K562 (cell line): ENCODE data around the gene CSTB. TPM values are rescaled to one million over a fixed set of nuclear protein-coding genes. Genes with fewer than 3 reads are reported as not detected.

Experiments used
- C11orf30 ChIP-seq: fragments of 450-650 bp; IDR thresholded peaks from 2 replicates; pipeline ENCODE4 v1.6.1; 2016; ENCODE audit warnings: low read depth, mild to moderate bottlenecking
- CTBP1 ChIP-seq: fragments of 450-650 bp; IDR thresholded peaks from 2 replicates; pipeline ENCODE4 v1.6.1; 2016; ENCODE audit warnings: borderline replicate concordance
- EWSR1 ChIP-seq: fragments of 450-650 bp; IDR thresholded peaks from 2 replicates; pipeline ENCODE4 v1.6.1; 2018; ENCODE audit warnings: borderline replicate concordance, mild to moderate bottlenecking, low read depth, moderate library complexity; ENCODE audit not compliant: partially characterized antibody
- FOXK1 ChIP-seq: sonication (generic); formaldehyde crosslinking; IDR thresholded peaks from 2 replicates; pipeline ENCODE4 v1.8.0; 2022; ENCODE audit warnings: missing genetic modification reagents, mild to moderate bottlenecking, borderline replicate concordance
- GTF2A2 ChIP-seq: IDR thresholded peaks from 2 replicates; pipeline ENCODE4 v1.6.1; 2016; ENCODE audit warnings: mild to moderate bottlenecking, missing genetic modification characterization, missing compliant biosample characterization
- HDAC8 ChIP-seq: fragments of 450-650 bp; IDR thresholded peaks from 2 replicates; pipeline ENCODE4 v1.6.1; 2016; ENCODE audit warnings: mild to moderate bottlenecking, missing genetic modification characterization, moderate library complexity, missing compliant biosample characterization
- MBD2 ChIP-seq: sonication (generic); IDR thresholded peaks from 2 replicates; pipeline ENCODE4 v1.6.1; 2016; ENCODE audit warnings: low read depth, borderline replicate concordance
- NONO ChIP-seq, 2 experiments: fragments of 200-400 bp in 1 of 2; fragments of 450-650 bp in 1 of 2; formaldehyde crosslinking in 1 of 2; IDR thresholded peaks; 2 replicates each; pipeline ENCODE4 v1.6.1; 2017; ENCODE audit warnings: low read depth in 2 of 2, mild to moderate bottlenecking in 2 of 2, moderate library complexity in 2 of 2, low read length in 1 of 2
- PML ChIP-seq: IDR thresholded peaks from 2 replicates; pipeline ENCODE4 v1.6.1; 2012; ENCODE audit warnings: low read length, inconsistent platforms
- POLR2AphosphoS5 ChIP-seq: IDR thresholded peaks from 2 replicates; pipeline ENCODE4 v1.6.1; 2011; ENCODE audit warnings: mild to moderate bottlenecking, low read depth, low read length, moderate library complexity; ENCODE audit not compliant: control insufficient read depth, insufficient read depth
- RNF2 ChIP-seq: sonication (generic); IDR thresholded peaks from 2 replicates; pipeline ENCODE4 v1.6.1; 2016
- TAF15 ChIP-seq: fragments of 200-400 bp; formaldehyde crosslinking; IDR thresholded peaks from 2 replicates; pipeline ENCODE4 v1.6.1; 2017; ENCODE audit warnings: mild to moderate bottlenecking, low read depth, low read length, moderate library complexity
- ZFPM2 ChIP-seq: fragments of 250-450 bp; sonication (Bioruptor Pico); IDR thresholded peaks from 2 replicates; pipeline ENCODE4 v1.5.1; 2022; ENCODE audit warnings: mild to moderate bottlenecking
- ZNF274 ChIP-seq: IDR thresholded peaks from 2 replicates; pipeline ENCODE4 v1.6.1; 2011; ENCODE audit warnings: low read depth, mild to moderate bottlenecking, low read length, moderate library complexity, borderline replicate concordance
- ZNF57 ChIP-seq: fragments of 450-650 bp; formaldehyde crosslinking; IDR thresholded peaks from 2 replicates; pipeline ENCODE4 v1.4.0; 2020; ENCODE audit warnings: mild to moderate bottlenecking, moderate library complexity
- polyA plus RNA-seq, 8 experiments: library from polyadenylated mRNA; depleted of rRNA in 4 of 8; stranded (reverse) in 5 of 8; unstranded in 3 of 8; fragments of >200 nt; fragmentation: Nextera tagmentation in 2 of 8; fragmentation: Illumina TruSeq in 1 of 8; extraction: Ambion mirVana in 2 of 8; extraction: Trizol in 1 of 8; gene quantifications; 2 replicates each; pipeline versions ENCODE4 v1.2.1 to v1.2.3, GENCODE V29; 2011 to 2014; ENCODE audit warnings: inconsistent platforms in 1 of 8, missing spikeins in 1 of 8
- total RNA-seq, 7 experiments: library from RNA; depleted of rRNA in 6 of 7; stranded (reverse); fragments of >200 nt in 6 of 7; fragmentation: Illumina TruSeq in 2 of 7; extraction: Trizol in 2 of 7; gene quantifications; 2 replicates each; pipeline versions ENCODE4 v1.2.1 to v1.2.3, GENCODE V29; 2011 to 2021; ENCODE audit warnings: low replicate concordance in 1 of 7
- TF ChIP-seq, protein P1 (sequence below): fragments of 250-450 bp; sonication (Bioruptor Pico); IDR thresholded peaks from 2 replicates; pipeline ENCODE4 v1.4.0; 2020
- TF ChIP-seq, protein P2 (sequence below), 2 experiments: fragments of 450-650 bp; conservative IDR thresholded peaks; 2 replicates each; pipeline ENCODE4 v1.6.1; 2017; ENCODE audit warnings: mild to moderate bottlenecking in 2 of 2, moderate library complexity in 2 of 2
- TF ChIP-seq, protein P3 (sequence below): fragments of 250-450 bp; sonication (Bioruptor Pico); IDR thresholded peaks from 2 replicates; pipeline ENCODE4 v1.8.0; 2022; ENCODE audit warnings: inconsistent platforms
- TF ChIP-seq, protein P4 (sequence below): sonication (generic); formaldehyde crosslinking; IDR thresholded peaks from 2 replicates; pipeline ENCODE4 v1.9.0; 2022; ENCODE audit warnings: mild to moderate bottlenecking, missing genetic modification reagents
- TF ChIP-seq, protein P5 (sequence below): sonication (generic); formaldehyde crosslinking; IDR thresholded peaks from 2 replicates; pipeline ENCODE4 v1.8.1; 2022; ENCODE audit warnings: missing genetic modification reagents

Gene CSTB
- total and polyA plus RNA-seq, 9 of the 15 experiments (the other 6 are each of a cell fraction or from before 2014, with no cell fraction given) = 12.4 to 65.0 (median 31.7) TPM

DNA sequence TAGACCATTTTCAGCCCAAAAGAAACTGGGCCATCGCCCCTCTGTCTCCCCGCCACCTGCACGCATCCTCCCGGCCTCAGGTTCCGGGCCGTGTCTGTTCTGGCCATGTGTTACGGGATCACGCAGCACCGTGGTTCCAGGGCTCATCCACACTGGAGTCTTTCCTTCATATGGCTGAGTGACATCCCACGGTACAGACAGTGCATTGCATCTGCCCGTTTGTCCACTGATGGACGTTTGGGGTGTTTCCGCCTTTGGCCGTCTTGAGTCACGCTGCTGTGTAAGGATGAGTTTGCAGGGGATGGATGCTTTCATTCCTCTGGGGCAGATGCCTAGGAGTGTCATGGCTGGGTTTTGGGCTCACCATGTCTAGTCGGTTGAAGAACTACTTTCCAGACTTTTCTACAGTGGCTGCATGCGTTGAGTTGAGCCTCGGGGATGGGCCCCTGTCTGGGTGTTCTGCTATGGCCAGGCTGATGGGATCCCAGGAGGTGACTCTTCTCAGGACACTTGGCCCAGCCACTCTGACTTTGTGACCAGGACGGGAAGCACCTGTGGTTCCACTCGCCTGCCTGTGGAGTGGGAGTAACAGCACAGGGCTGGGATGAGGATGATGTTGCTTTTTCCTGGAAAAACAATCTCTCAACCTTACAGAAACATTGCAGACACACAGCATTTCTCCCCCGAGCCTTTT lies 30.1 kb upstream of the CSTB start (continued):
- TF ChIP-seq, protein P1, sequence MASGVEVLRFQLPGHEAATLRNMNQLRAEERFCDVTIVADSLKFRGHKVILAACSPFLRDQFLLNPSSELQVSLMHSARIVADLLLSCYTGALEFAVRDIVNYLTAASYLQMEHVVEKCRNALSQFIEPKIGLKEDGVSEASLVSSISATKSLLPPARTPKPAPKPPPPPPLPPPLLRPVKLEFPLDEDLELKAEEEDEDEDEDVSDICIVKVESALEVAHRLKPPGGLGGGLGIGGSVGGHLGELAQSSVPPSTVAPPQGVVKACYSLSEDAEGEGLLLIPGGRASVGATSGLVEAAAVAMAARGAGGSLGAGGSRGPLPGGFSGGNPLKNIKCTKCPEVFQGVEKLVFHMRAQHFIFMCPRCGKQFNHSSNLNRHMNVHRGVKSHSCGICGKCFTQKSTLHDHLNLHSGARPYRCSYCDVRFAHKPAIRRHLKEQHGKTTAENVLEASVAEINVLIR = no peak
- TF ChIP-seq POLR2AphosphoS5 (0 out of 2 replicates have a peak, but pooled peaks have one; percentile 20), MBD2 (no peak), C11orf30 (no peak), ZNF57 (CRISPR knock-in tag) (no peak), NONO (IDR thresholded peaks at IDR 0.05; ENCODE audit: low read depth in 2 of 2, low read length in 1 of 2) (no peak), ZNF274 (no peak), EWSR1 (no peak), HDAC8 (tag) (no peak), RNF2 (no peak), PML (no peak), FOXK1 (no peak), CTBP1 (no peak), ZFPM2 (CRISPR knock-in tag) (no peak), TAF15 (0 out of 2 replicates have a peak, but pooled peaks have one; percentile 57), GTF2A2 (no peak)
- TF ChIP-seq, protein P2, sequence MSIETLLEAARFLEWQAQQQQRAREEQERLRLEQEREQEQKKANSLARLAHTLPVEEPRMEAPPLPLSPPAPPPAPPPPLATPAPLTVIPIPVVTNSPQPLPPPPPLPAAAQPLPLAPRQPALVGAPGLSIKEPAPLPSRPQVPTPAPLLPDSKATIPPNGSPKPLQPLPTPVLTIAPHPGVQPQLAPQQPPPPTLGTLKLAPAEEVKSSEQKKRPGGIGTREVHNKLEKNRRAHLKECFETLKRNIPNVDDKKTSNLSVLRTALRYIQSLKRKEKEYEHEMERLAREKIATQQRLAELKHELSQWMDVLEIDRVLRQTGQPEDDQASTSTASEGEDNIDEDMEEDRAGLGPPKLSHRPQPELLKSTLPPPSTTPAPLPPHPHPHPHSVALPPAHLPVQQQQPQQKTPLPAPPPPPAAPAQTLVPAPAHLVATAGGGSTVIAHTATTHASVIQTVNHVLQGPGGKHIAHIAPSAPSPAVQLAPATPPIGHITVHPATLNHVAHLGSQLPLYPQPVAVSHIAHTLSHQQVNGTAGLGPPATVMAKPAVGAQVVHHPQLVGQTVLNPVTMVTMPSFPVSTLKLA (conservative IDR thresholded peaks at IDR 0.05) = no peak
- TF ChIP-seq, protein P3, sequence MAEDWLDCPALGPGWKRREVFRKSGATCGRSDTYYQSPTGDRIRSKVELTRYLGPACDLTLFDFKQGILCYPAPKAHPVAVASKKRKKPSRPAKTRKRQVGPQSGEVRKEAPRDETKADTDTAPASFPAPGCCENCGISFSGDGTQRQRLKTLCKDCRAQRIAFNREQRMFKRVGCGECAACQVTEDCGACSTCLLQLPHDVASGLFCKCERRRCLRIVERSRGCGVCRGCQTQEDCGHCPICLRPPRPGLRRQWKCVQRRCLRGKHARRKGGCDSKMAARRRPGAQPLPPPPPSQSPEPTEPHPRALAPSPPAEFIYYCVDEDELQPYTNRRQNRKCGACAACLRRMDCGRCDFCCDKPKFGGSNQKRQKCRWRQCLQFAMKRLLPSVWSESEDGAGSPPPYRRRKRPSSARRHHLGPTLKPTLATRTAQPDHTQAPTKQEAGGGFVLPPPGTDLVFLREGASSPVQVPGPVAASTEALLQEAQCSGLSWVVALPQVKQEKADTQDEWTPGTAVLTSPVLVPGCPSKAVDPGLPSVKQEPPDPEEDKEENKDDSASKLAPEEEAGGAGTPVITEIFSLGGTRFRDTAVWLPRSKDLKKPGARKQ (CRISPR knock-in tag) = no peak
- TF ChIP-seq, protein P4, sequence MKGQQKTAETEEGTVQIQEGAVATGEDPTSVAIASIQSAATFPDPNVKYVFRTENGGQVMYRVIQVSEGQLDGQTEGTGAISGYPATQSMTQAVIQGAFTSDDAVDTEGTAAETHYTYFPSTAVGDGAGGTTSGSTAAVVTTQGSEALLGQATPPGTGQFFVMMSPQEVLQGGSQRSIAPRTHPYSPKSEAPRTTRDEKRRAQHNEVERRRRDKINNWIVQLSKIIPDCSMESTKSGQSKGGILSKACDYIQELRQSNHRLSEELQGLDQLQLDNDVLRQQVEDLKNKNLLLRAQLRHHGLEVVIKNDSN (CRISPR knock-in tag) = peak; percentile 34; the same call in 1 of the 2 replicates
- TF ChIP-seq, protein P5, sequence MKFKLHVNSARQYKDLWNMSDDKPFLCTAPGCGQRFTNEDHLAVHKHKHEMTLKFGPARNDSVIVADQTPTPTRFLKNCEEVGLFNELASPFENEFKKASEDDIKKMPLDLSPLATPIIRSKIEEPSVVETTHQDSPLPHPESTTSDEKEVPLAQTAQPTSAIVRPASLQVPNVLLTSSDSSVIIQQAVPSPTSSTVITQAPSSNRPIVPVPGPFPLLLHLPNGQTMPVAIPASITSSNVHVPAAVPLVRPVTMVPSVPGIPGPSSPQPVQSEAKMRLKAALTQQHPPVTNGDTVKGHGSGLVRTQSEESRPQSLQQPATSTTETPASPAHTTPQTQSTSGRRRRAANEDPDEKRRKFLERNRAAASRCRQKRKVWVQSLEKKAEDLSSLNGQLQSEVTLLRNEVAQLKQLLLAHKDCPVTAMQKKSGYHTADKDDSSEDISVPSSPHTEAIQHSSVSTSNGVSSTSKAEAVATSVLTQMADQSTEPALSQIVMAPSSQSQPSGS = no peak
